Epidermal melanocyte (primary cell): ENCODE data around the gene YTHDC2.
"Not testable (repeated sequence)": the region's sequence is repeated elsewhere in the genome, so short reads cannot be mapped to it uniquely, and the experiment has no call there.

ENCODE experiments used
- DNase-seq: peaks from one replicate; pipeline ENCODE4 v3.0.0; 2011; ENCODE audit warnings: low spot score; ENCODE audit not compliant: insufficient read length

YTHDC2 gene

GRCh38 chr5:113601423-113601822, 87.9 kb downstream of the YTHDC2 start:
- DNase-seq: no peak

DNA sequence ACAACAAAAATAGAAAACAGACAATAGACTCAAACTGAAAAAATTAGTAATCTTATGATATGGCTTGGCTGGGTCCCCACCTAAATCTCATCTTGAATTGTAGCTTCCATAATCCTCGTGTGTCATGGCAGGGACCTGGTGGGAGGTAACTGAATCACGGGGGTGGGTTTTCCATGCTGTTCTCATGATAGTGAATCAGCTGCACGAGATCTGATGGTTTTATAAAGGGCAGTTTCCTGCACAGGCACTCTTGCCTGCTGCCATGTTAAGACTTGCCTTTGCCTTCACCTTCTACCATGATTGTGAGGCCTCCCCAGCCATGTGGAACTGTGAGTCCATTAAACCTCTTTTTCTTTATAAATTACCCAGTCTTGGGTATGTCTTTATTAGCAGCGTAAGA, 89.8 kb downstream of the YTHDC2 start:
- DNase-seq: not testable (repeated sequence)

DNA sequence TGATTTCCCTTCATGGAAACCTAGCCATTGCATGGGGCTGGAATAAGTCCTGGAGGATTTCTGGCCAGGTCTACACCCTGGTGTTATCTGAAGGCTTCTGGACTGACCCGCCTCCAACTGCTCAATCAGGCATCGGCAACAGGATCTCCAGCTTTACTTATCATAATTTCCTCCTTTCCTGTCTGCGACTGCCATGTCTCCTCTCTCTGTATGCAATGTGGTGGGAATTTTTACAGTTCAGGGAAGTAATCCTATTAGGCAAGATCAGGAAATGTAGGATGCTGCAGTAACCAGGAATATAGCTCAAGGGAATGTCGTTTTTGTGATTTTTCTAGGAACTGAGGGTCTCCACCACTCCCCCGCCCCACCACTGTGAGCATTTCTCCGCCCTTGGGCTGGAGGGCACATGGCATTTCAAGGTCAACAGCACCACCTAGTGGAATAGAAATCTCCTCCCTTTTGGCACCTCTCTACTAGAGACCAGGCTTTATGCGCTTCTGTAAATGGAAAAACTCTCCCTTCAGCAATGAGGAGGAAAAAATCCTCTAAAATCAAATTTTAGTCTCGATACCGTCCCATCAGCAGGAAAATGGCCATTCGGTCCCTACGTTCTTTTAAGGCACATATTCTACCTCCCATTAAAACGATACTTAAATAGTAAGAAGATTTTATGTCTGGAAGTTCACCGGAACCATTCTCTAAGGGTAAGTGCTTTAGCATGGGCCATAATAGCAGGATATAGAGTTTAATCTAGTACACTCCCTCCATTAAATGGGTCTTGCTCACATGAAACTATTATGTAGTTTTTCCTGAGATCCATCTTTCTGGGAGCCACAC, 93.0 kb downstream of the YTHDC2 start:
- peak; percentile 25 for DNase-seq

DNA sequence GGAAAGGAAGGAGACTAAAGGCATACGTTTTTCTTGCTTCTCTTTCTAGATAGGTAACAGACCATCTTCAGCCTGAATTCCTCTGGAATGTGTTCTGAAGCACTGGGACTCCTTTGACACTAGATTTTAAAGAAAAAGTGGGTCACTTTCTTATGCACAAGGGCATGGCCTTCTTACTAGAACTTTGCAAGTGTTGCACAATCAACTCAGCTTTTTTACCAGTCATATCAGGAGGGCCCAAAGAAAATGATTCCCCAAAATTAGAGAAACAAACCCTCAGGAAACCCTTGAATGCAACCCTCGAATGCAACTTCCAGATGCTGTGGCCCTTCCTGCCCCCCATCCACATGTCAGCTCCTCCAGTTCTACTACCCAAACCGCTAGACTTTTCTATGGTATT, 93.9 kb downstream of the YTHDC2 start:
- DNase-seq: no peak

DNA sequence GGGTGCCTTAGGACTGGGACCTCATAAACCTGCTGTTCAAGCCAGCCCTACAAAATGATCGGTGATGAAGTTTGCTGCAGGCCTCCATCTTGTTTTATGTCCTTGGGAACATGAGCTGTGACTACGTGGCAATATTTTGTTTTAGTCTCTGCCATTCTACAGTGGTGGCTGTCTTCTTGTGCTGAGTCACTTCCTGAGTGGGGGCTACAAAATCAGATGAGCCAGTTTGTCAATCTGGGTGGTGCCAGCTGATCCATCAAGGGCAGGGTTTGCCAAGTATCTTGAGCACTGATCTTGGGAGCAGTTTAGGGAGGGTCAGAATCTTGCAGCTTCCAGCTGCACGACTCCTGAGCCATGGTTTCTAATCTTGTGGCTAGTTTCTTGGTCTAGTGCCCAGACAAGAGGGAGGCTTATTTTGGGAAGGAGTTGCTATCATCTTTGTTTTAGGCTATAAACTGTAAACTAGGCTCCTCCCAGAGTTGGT, 94.7 kb downstream of the YTHDC2 start:
- no peak for DNase-seq

- DNase-seq: peak; percentile 80
These were observed 98.6 kb downstream of the YTHDC2 start for GRCh38 chr5:113612060-113612496.

DNA sequence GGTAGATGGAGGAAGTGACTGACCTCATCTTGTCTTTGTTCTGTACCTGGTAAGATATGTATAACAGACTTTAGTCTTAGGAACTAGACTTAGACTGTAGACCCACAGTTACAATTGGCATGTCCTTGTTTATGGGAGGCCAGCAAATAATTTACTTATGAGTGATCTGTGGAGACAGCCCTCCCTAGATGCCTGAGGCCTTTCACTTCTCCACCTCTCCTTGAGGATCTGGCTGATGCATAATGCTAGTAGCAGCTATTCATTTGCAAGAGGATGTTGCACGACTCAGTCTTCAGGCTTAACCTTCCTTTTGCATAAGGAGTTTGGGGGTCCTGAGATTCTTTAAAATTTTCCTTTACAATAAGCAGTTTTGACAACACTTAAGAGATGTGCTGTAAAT, 100.7 kb downstream of the YTHDC2 start:
- no peak for DNase-seq

GRCh38 chr5:113615708-113616107, 102.2 kb downstream of the YTHDC2 start:
- DNase-seq: no peak

DNA sequence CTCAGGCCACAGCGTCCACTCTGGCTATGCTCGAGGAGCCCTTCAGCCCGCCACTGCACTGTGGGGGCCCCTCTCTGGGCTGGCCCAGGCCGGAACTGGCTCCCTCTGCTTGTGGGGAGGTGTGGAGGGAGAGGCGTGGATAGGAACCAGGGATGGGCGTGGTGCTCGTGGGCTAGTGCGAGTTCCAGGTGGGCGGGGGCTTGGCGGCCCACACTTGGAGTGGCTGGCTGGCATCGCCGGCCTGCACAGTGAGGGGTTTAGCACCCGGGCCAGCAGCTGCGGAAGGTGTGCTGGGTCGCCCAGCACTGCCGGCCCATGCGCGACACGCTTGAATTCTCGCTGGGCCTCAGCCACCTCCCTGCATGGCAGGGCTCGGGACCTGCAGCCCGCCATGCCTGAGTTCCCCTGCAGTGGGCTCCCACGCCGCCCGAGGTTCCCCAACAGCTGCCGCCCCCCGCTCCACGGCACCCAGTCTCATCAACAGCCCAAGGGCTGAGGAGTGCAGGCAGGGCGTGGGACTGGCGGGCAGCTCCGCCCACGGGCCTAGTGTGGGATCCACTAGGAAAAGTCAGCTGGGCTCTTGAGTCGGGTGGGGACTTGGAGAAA, 103.8 kb downstream of the YTHDC2 start:
- DNase-seq: no peak

- no peak for DNase-seq
These were observed 119.5 kb downstream of the YTHDC2 start for GRCh38 chr5:113632996-113633395.

GRCh38 chr5:113634957-113635356, 121.5 kb downstream of the YTHDC2 start:
- DNase-seq: no peak

- no peak for DNase-seq
These were observed 128.2 kb downstream of the YTHDC2 start for GRCh38 chr5:113641715-113642114.
